BLaER1 treated with 17β-estradiol and CSF1 and Interleukin-3, amounts not matched to agents 10 nM and 100 nM (cell line): ENCODE results near the gene MEIS2.

Source experiments
- H3K27ac ChIP-seq, 11 experiments: shearing (Covaris generic); formaldehyde crosslinking; 2 replicates each; pipeline ENCODE4 v1.8.1; 2022
- H3K27me3 ChIP-seq, 11 experiments: shearing (Covaris generic); formaldehyde crosslinking; 2 replicates each; pipeline ENCODE4 v1.8.1; 2022
- H3K36me3 ChIP-seq, 11 experiments: shearing (Covaris generic); formaldehyde crosslinking; 2 replicates each; pipeline ENCODE4 v1.8.1; 2022
- H3K4me1 ChIP-seq, 10 experiments: shearing (Covaris generic); formaldehyde crosslinking; 2 replicates each; pipeline ENCODE4 v1.8.1; 2022
- H3K4me2 ChIP-seq, 11 experiments: shearing (Covaris generic); formaldehyde crosslinking; 2 replicates each; pipeline ENCODE4 v1.8.1; 2022
- H3K4me3 ChIP-seq, 10 experiments: shearing (Covaris generic); formaldehyde crosslinking; 2 replicates each; pipeline ENCODE4 v1.8.1; 2022
- H3K9ac ChIP-seq, 11 experiments: shearing (Covaris generic); formaldehyde crosslinking; 2 replicates each; pipeline ENCODE4 v1.8.1; 2022
- H3K9me3 ChIP-seq, 11 experiments: shearing (Covaris generic); formaldehyde crosslinking; replicated peaks in 1 of 11; 2 replicates each; pipeline ENCODE4 v1.8.1; 2022
- H4K20me1 ChIP-seq, 11 experiments: shearing (Covaris generic); formaldehyde crosslinking; 2 replicates each; pipeline ENCODE4 v1.8.1; 2022
- Cebpa-rat ChIP-seq, 11 experiments: shearing (Covaris generic); IDR thresholded peaks; 2 replicates each; pipeline ENCODE4 v1.8.1; 2022

The MEIS2 gene

GRCh38 chr15:37121492-37121891 is 21.1 kb upstream of the MEIS2 start:
- Histone ChIP-seq H3K9ac (no peak overlapping the region), H3K4me3 (no peak overlapping the region), H3K27me3 (no peaks in the 10 kb centered on the region), H3K36me3 (no peaks in the 10 kb centered on the region), H3K9me3 (no peaks in the 10 kb centered on the region), H3K27ac (no peak overlapping the region), H3K4me2 (no peak overlapping the region), H4K20me1 (no peaks in the 10 kb centered on the region), H3K4me1 (no peaks in the 10 kb centered on the region)
- TF ChIP-seq Cebpa-rat (IDR thresholded peaks at IDR 0.05): no peak

- no peaks in the 10 kb centered on the region for H4K20me1 ChIP-seq
- H3K27ac ChIP-seq: no peak overlapping the region
- H3K4me2 ChIP-seq: no peak overlapping the region
- no peaks in the 10 kb centered on the region for H3K4me1 ChIP-seq
- no peak overlapping the region for H3K9ac ChIP-seq
- no peaks in the 10 kb centered on the region for H3K36me3 ChIP-seq
- H3K27me3 ChIP-seq: peaks cover 0 to 3% (median 0%) of the 10 kb centered on the region in 11 experiments; a peak in 1 of 22 replicates
- no peaks in the 10 kb centered on the region; a peak in 1 of 22 replicates for H3K9me3 ChIP-seq
- H3K4me3 ChIP-seq: no peak overlapping the region
- TF ChIP-seq Cebpa-rat (IDR thresholded peaks at IDR 0.05): no peak
Measured at GRCh38 chr15:37117030-37117429, 16.7 kb upstream of the MEIS2 start.

GRCh38 chr15:37115538-37115937 is 15.2 kb upstream of the MEIS2 start:
- Histone ChIP-seq H3K4me2 (no peak overlapping the region), H3K9me3 (peaks cover 0 to 5% (median 0%) of the 10 kb centered on the region in 11 experiments; a peak in 2 of 22 replicates), H4K20me1 (no peaks in the 10 kb centered on the region), H3K4me3 (no peak overlapping the region), H3K4me1 (no peaks in the 10 kb centered on the region), H3K9ac (no peak overlapping the region), H3K36me3 (no peaks in the 10 kb centered on the region), H3K27ac (no peak overlapping the region), H3K27me3 (peaks cover 2 to 16% (median 10%) of the 10 kb centered on the region in 11 experiments; a peak in 17 of 22 replicates)
- TF ChIP-seq Cebpa-rat (IDR thresholded peaks at IDR 0.05): no peak

GRCh38 chr15:37112971-37113670 is 12.8 kb upstream of the MEIS2 start:
- no peaks in the 10 kb centered on the region for H3K36me3 ChIP-seq

GRCh38 chr15:37112171-37112570 is 11.8 kb upstream of the MEIS2 start:
- no peaks in the 10 kb centered on the region for H3K4me1 ChIP-seq
- peaks cover 32 to 49% (median 43%) of the 10 kb centered on the region in 11 experiments for H3K27me3 ChIP-seq
- no peaks in the 10 kb centered on the region for H3K36me3 ChIP-seq
- no peak overlapping the region for H3K4me2 ChIP-seq
- peaks cover 0 to 5% (median 0%) of the 10 kb centered on the region in 11 experiments; a peak in 2 of 22 replicates for H3K9me3 ChIP-seq
- H3K4me3 ChIP-seq: no peak overlapping the region
- TF ChIP-seq Cebpa-rat (IDR thresholded peaks at IDR 0.05): no peak
- H3K9ac ChIP-seq: no peak overlapping the region
- H4K20me1 ChIP-seq: no peaks in the 10 kb centered on the region
- no peak overlapping the region for H3K27ac ChIP-seq

More at GRCh38 chr15:37112971-37113670, 12.8 kb upstream of the MEIS2 start:
- Histone ChIP-seq H3K4me3 (no peak overlapping the region), H3K27me3 (peaks cover 24 to 40% (median 34%) of the 10 kb centered on the region in 11 experiments; a peak in 21 of 22 replicates), H3K4me2 (no peak overlapping the region), H3K9ac (no peak overlapping the region), H3K9me3 (peaks cover 0 to 5% (median 0%) of the 10 kb centered on the region in 11 experiments; a peak in 2 of 22 replicates), H3K4me1 (no peaks in the 10 kb centered on the region), H3K27ac (no peak overlapping the region), H4K20me1 (no peaks in the 10 kb centered on the region)
- TF ChIP-seq Cebpa-rat (IDR thresholded peaks at IDR 0.05): no peak

- Histone ChIP-seq H3K4me1 (no peaks in the 10 kb centered on the region), H3K4me2 (no peak overlapping the region), H3K36me3 (no peaks in the 10 kb centered on the region), H3K9me3 (peaks cover 0 to 5% (median 0%) of the 10 kb centered on the region in 11 experiments; a peak in 2 of 22 replicates), H3K27ac (no peak overlapping the region), H4K20me1 (no peaks in the 10 kb centered on the region), H3K9ac (no peak overlapping the region), H3K4me3 (no peak overlapping the region), H3K27me3 (peaks cover 39 to 57% (median 50%) of the 10 kb centered on the region in 11 experiments)
- TF ChIP-seq Cebpa-rat (IDR thresholded peaks at IDR 0.05): no peak
Measured at GRCh38 chr15:37111427-37111717, 11.0 kb upstream of the MEIS2 start.

DNA sequence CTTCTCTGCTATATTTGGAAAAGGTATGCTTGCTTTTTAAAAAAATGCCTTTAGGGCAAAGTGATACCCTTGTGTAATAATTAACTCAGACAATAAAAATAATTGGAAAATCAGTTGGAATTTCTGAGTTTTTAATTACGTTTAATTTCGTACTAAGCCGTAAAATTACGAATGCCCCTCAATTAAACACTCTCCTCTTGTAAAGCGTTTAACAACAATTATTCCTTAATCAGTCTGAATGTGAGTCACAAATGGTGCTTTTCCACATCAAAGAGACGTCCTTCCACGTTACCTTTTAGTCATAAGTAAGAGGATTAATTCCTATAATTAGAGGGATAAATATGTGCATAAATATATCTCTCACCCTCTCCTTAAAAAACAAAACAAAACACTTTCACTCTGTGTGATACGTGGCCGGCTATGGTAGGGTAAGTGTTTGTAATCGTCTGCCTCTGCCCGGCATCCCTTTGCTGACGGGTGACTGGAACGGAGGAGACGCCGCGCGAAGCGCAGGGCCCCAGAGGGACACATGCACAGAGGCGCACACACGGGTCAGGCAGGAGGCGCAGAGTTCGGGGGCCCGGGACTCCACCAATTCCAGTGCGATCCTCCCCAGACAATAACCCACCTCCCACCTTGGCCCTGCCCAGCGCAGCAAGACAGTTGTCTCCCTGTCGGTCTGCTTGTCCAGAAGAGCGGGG is 9.7 kb upstream of the MEIS2 start:
- Histone ChIP-seq H3K9ac (no peak overlapping the region), H3K36me3 (no peaks in the 10 kb centered on the region), H3K9me3 (peaks cover 0 to 5% (median 0%) of the 10 kb centered on the region in 11 experiments; a peak in 2 of 22 replicates), H3K4me2 (no peak overlapping the region), H3K27ac (no peak overlapping the region), H3K27me3 (peaks cover 52 to 70% (median 63%) of the 10 kb centered on the region in 11 experiments), H3K4me1 (no peaks in the 10 kb centered on the region), H4K20me1 (no peaks in the 10 kb centered on the region; a peak in 1 of 22 replicates), H3K4me3 (no peak overlapping the region)
- no peak for TF ChIP-seq Cebpa-rat (IDR thresholded peaks at IDR 0.05)

DNA sequence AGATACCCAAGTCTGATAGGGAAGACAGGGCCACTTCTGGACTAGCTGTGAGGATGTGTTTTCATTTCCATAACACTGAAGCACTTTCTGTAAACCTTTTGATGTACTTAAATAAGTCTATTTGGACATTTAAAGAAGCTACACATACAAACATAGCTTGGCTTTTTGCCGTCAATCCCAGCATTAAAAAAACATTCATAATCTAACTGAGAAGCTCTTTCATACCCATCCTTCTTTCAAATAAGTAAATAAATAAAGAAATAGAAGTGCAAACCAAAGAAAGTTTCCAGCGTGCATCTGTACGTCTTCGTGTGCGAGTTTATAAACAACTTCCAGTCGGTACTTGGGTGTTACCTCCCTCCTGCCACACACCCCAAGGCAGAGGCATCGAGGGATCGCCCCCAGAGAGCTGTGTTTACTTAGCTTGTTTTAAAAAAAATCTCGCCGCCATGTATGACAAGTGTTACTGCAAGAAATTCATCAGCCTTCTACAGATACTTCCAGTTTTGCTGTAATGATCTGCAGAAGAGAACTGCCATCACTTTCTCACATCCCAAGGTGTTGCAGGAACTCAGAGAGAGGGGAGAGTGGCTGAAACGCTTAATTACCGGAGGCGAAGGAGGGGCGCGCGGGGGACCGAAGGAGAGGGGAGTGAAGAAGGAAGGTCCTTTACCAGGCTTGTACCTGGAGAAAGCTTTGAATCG is 9.0 kb upstream of the MEIS2 start:
- Histone ChIP-seq H3K9ac (no peak overlapping the region), H3K4me2 (no peak overlapping the region), H3K36me3 (no peaks in the 10 kb centered on the region), H3K27me3 (peaks cover 59 to 77% (median 70%) of the 10 kb centered on the region in 11 experiments), H3K4me3 (no peak overlapping the region), H3K4me1 (no peaks in the 10 kb centered on the region), H3K9me3 (peaks cover 0 to 5% (median 0%) of the 10 kb centered on the region in 11 experiments; a peak in 2 of 22 replicates), H3K27ac (no peak overlapping the region), H4K20me1 (no peaks in the 10 kb centered on the region; a peak in 1 of 22 replicates)
- no peak for TF ChIP-seq Cebpa-rat (IDR thresholded peaks at IDR 0.05)
